Stimulated activated CD8-positive, alpha-beta memory T cell treated with anti-CD3 and anti-CD28 coated beads, Interleukin-15, amount 100 ng/mL, for 48 hours (primary cell): Measurements from ENCODE around the gene STS.

Experiments
- DNase-seq, 2 donors: peaks; one replicate each; pipeline ENCODE4 v3.0.0-alpha.2; 2020; ENCODE audit warnings: low read depth in 2 of 2

The STS gene

GRCh38 chrX:7179446-7179845 is 31.9 kb downstream of the STS start:
- DNase-seq, result no peak

- DNase-seq, result no peak
Measured at GRCh38 chrX:7184816-7185215, 37.3 kb downstream of the STS start.

GRCh38 chrX:7188672-7189071 is 41.2 kb downstream of the STS start:
- no peak for DNase-seq

- no peak for DNase-seq
Measured at GRCh38 chrX:7190157-7190556, 42.6 kb downstream of the STS start.

- DNase-seq, result no peak
Measured at GRCh38 chrX:7191681-7192110, 44.2 kb downstream of the STS start.

- no peak for DNase-seq
Measured at GRCh38 chrX:7192871-7193270, 45.4 kb downstream of the STS start.

GRCh38 chrX:7194606-7195005 is 47.1 kb downstream of the STS start:
- no peak for DNase-seq
